Keratinocyte (primary cell): Measurements from ENCODE around the gene RNASE8.

ENCODE experiments used
- CTCF ChIP-seq, 3 experiments: IDR thresholded peaks in 1 of 3; conservative IDR thresholded peaks in 1 of 3; optimal IDR thresholded peaks in 1 of 3; 2 replicates in 2 of 3; 3 replicates in 1 of 3; pipeline versions ENCODE3 to v1.5.1; 2011; ENCODE audit warnings: low read length in 3 of 3, mild to moderate bottlenecking in 3 of 3, moderate library complexity in 2 of 3, control low read depth in 1 of 3, inconsistent platforms in 1 of 3; ENCODE audit not compliant: insufficient read depth in 2 of 3; ENCODE audit errors: extremely low read depth in 1 of 3
- EZH2 ChIP-seq: IDR thresholded peaks from one replicate; pipeline ENCODE4 v1.6.1; 2012; ENCODE audit warnings: inconsistent platforms, mild to moderate bottlenecking, low read length, moderate library complexity

- no peak for TF ChIP-seq CTCF (optimal IDR thresholded peaks at IDR 0.05 in 1 of 3, IDR thresholded peaks at IDR 0.05 in 1 of 3, conservative IDR thresholded peaks at IDR 0.05 in 1 of 3; ENCODE audit: extremely low read depth in 1 of 3, insufficient read depth in 2 of 3, low read length in 3 of 3)
- no peak for TF ChIP-seq EZH2
Measured at GRCh38 chr14:21098892-21099595, 41.4 kb downstream of the RNASE8 start.
